ENCODE measurements around the gene LUZP2.

DNA sequence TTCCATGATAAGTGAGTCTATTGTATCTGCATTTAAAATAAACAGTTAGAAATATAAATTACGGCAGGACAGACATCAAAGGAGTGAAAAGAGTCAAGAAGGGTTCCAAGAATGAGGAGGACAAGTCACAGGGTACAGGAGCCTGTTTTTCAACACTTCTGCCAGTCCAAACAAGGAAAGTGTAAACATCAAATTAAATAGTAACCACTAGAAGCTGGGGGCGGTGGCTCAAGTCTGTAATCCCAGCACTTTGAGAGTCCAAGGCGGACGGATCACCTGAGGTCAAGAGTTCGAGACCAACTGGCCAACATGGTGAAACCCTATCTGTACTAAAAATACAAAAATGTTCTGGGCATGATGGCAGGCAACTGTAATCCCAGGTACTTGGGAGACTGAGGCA lies 219.6 kb downstream of the LUZP2 start:
- TF ChIP-seq, protein P1, sequence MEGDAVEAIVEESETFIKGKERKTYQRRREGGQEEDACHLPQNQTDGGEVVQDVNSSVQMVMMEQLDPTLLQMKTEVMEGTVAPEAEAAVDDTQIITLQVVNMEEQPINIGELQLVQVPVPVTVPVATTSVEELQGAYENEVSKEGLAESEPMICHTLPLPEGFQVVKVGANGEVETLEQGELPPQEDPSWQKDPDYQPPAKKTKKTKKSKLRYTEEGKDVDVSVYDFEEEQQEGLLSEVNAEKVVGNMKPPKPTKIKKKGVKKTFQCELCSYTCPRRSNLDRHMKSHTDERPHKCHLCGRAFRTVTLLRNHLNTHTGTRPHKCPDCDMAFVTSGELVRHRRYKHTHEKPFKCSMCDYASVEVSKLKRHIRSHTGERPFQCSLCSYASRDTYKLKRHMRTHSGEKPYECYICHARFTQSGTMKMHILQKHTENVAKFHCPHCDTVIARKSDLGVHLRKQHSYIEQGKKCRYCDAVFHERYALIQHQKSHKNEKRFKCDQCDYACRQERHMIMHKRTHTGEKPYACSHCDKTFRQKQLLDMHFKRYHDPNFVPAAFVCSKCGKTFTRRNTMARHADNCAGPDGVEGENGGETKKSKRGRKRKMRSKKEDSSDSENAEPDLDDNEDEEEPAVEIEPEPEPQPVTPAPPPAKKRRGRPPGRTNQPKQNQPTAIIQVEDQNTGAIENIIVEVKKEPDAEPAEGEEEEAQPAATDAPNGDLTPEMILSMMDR (conservative IDR thresholded peaks at IDR 0.05; ENCODE audit: low read length) = no peak
- TF ChIP-seq EZH2phosphoT487 (IDR thresholded peaks at IDR 0.05; ENCODE audit: borderline replicate concordance, low read depth, low read length) = no peak
